Chondrocyte (in vitro differentiated cells): ENCODE measurements around the gene ARHGAP11A. TPM values are rescaled to one million over a fixed set of nuclear protein-coding genes. Genes with fewer than 3 reads are reported as not detected.
A peak's percentile ranks its signal among the peaks of the same experiment; 100 is the strongest.

Experiments used
- DNase-seq: peaks from one replicate; pipeline ENCODE4 v3.0.0; 2021; ENCODE audit warnings: mixed read lengths, low spot score
- H3K27ac Mint-ChIP-seq: one replicate; pipeline ENCODE4 v1.8.0; 2021; ENCODE audit warnings: mild to moderate bottlenecking, moderate library complexity, mixed read lengths; ENCODE audit not compliant: unreplicated experiment
- H3K27me3 Mint-ChIP-seq: 2 replicates; pipeline ENCODE4 v1.8.0; 2021; ENCODE audit warnings: low read depth, mixed read lengths
- H3K36me3 Mint-ChIP-seq: 2 replicates; pipeline ENCODE4 v1.8.0; 2021; ENCODE audit warnings: low read depth, mixed read lengths
- H3K4me1 Mint-ChIP-seq: 2 replicates; pipeline ENCODE4 v1.8.0; 2021; ENCODE audit warnings: low read depth, mild to moderate bottlenecking, mixed read lengths
- H3K4me3 Mint-ChIP-seq: one replicate; pipeline ENCODE4 v1.8.0; 2021; ENCODE audit warnings: mild to moderate bottlenecking, moderate library complexity, mixed read lengths; ENCODE audit not compliant: unreplicated experiment
- H3K9me3 Mint-ChIP-seq: 2 replicates; pipeline ENCODE4 v1.8.0; 2021; ENCODE audit warnings: low read depth, mixed read lengths
- total RNA-seq: library from RNA; stranded (reverse); gene quantifications from 3 replicates; pipeline ENCODE4 v1.2.1, GENCODE V29; 2021
- TF ChIP-seq, protein P1 (sequence below): fragments of 200-600 bp; sonication (generic); IDR thresholded peaks from 2 replicates; pipeline ENCODE4 v1.5.0; 2021; ENCODE audit warnings: antibody characterized with exemption, mild to moderate bottlenecking, moderate library complexity

Gene ARHGAP11A
- total RNA-seq, 1 donor from 2014 or later = 14.5 TPM

DNA sequence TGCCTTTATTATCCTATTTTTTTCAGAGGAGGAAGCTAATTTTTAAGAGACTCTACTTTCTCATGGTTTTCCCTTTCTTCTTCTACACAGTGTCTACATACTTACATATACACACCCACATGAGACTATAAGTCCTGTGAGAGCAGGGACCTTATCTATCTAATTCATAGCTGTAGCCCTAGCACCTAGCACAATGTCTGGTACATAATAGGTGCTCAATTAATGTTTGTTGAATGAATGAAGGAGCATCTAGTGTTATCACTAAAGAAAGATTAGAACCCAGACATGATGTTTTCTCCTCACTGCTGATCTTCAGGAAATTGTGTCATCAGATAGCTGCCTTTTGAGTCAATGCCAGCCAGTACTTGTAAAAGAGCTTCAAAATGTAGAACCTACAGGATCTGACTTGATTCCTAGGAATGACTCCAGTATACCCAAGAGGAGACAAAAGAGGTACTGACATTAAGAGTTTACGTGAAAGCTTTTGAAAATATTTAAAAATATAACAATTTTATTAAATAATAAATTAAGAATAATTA is 28.7 kb downstream of the ARHGAP11A start:
- DNase-seq = no peak
- H3K27me3 Mint-ChIP-seq = no peaks in the 10 kb centered on the region
- H3K4me3 Mint-ChIP-seq = no peak overlapping the region
- H3K36me3 Mint-ChIP-seq = peaks cover 3% of the 10 kb centered on the region
- H3K4me1 Mint-ChIP-seq = peaks cover 9% of the 10 kb centered on the region
- no peak overlapping the region for H3K27ac Mint-ChIP-seq
- TF ChIP-seq, protein P1, sequence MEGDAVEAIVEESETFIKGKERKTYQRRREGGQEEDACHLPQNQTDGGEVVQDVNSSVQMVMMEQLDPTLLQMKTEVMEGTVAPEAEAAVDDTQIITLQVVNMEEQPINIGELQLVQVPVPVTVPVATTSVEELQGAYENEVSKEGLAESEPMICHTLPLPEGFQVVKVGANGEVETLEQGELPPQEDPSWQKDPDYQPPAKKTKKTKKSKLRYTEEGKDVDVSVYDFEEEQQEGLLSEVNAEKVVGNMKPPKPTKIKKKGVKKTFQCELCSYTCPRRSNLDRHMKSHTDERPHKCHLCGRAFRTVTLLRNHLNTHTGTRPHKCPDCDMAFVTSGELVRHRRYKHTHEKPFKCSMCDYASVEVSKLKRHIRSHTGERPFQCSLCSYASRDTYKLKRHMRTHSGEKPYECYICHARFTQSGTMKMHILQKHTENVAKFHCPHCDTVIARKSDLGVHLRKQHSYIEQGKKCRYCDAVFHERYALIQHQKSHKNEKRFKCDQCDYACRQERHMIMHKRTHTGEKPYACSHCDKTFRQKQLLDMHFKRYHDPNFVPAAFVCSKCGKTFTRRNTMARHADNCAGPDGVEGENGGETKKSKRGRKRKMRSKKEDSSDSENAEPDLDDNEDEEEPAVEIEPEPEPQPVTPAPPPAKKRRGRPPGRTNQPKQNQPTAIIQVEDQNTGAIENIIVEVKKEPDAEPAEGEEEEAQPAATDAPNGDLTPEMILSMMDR = no peak
- no peaks in the 10 kb centered on the region for H3K9me3 Mint-ChIP-seq

DNA sequence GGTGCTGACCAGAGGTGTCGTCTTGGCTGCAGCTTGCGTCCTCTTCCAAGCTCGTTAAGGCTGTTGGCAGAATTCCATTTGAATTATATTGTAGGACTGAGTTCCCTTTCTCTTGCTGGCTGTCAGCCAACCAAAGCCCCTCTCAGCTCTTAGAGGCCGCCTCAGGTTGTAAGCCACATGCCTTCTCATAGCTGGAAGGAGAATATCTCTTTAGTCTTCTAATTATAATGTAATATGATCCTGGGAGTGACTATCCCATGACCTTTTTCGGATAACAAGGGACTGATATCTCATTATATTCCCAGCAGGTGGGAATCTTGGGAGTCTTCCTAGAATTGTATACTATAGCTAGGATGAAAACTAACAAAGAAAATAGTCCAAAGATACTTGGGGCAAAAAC is 31.0 kb downstream of the ARHGAP11A start:
- no peaks in the 10 kb centered on the region for H3K27me3 Mint-ChIP-seq
- no peak overlapping the region for H3K27ac Mint-ChIP-seq
- no peaks in the 10 kb centered on the region for H3K9me3 Mint-ChIP-seq
- TF ChIP-seq, protein P1 = no peak
- peaks cover 11% of the 10 kb centered on the region for H3K4me1 Mint-ChIP-seq
- no peak for DNase-seq
- H3K4me3 Mint-ChIP-seq = no peak overlapping the region
- H3K36me3 Mint-ChIP-seq = no peaks in the 10 kb centered on the region

DNA sequence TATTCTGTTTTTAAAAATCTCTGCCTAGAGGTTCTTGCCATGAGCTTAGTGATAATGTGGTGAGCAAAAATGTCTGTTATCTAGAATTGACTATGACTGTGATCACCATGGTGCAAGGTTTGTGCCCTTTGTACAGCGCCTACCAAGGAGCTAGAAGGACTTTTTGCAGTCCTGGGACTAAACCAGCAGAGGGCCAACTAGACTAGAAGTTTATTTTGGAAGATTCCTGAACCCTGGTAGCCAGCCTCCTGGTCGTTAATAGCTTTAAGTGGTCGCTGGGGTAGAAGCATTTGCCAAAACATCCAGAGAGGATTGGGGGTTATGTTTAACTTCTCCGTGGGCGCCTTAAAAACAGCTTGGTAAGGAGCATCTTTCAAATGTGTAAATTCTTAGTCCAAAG is 34.0 kb downstream of the ARHGAP11A start:
- Mint-ChIP-seq H3K27ac (no peak overlapping the region), H3K9me3 (no peaks in the 10 kb centered on the region), H3K4me3 (no peak overlapping the region), H3K36me3 (no peaks in the 10 kb centered on the region), H3K4me1 (peaks cover 13% of the 10 kb centered on the region), H3K27me3 (no peaks in the 10 kb centered on the region)
- TF ChIP-seq, protein P1 = peak; percentile 78
- no peak for DNase-seq

DNA sequence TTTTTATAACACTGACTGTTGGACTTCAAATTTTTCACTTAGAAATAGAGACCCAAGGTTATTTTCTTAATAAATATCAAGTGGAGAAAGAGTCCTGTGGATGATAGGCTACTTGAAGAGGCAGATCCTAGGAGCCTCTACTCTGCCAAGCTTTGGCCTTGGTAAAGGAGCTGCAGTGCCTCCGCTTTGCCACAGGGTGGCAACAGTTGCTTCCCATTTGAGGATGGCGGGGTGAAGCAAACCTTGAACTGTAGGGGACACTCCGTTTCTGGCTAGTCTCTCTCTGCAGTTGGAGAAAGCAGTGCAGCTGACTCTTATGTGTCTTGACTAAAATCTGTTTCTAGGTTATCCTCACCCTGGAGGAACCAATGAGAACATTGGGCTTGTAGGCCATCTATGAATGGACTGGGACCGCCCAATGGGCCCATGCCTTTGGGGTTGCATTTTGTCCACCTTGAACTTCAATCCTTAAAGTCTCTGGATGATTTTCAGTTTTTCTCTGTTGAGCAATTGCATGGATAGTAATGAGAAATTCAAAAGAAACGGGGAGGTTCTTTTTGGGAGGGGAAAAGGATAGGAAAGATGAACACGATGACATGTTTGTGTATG is 36.0 kb downstream of the ARHGAP11A start:
- peaks cover 13% of the 10 kb centered on the region for H3K4me1 Mint-ChIP-seq
- DNase-seq = no peak
- H3K4me3 Mint-ChIP-seq = no peak overlapping the region
- peak overlapping the region; percentile 32 for H3K27ac Mint-ChIP-seq
- no peaks in the 10 kb centered on the region for H3K27me3 Mint-ChIP-seq
- H3K9me3 Mint-ChIP-seq = no peaks in the 10 kb centered on the region
- no peaks in the 10 kb centered on the region for H3K36me3 Mint-ChIP-seq
- TF ChIP-seq, protein P1 = peak; percentile 94

DNA sequence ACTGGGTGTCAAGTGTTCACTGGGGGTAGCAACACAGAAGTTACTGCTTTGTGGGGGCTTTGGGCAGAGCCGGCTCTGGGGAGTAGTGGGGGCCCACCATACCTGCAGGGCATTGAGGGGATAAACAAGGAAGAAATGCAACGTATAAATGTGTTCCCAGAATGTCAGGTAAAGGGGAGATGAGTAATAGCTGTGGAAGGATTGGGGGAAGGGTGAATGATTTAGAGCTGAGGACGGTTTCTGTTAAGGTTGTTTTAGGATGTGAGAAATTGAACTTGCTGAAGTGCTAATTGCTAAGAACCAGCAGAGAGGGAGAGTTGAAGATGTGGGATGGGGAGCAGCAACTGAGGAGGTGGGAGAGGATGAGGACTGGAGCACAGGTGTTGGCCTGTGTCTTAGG is 36.9 kb downstream of the ARHGAP11A start:
- Mint-ChIP-seq H3K27me3 (no peaks in the 10 kb centered on the region), H3K36me3 (no peaks in the 10 kb centered on the region), H3K9me3 (no peaks in the 10 kb centered on the region), H3K27ac (no peak overlapping the region), H3K4me1 (peaks cover 18% of the 10 kb centered on the region), H3K4me3 (no peak overlapping the region)
- TF ChIP-seq, protein P1 = no peak
- DNase-seq = no peak
